EH (cell line): Measurements from ENCODE around the gene HSD17B2.
"Not testable (repeated sequence)": the region's sequence is repeated elsewhere in the genome, so short reads cannot be mapped to it uniquely, and the experiment has no call there.

Experiments
- DNase-seq: peaks from one replicate; pipeline ENCODE4 v3.0.0-alpha.2; 2015; ENCODE audit warnings: low read depth

HSD17B2 gene

GRCh38 chr16:82034981-82035612 is at the start of gene HSD17B2:
Gene HSD17B2, plus strand, starts transcription at chr16:82035253. Its CDS starts 172 bp downstream, at chr16:82035425.
- DNase-seq: peak; percentile 32

- DNase-seq: no peak
Measured at GRCh38 chr16:81987121-81987520, 47.9 kb upstream of the HSD17B2 start.

GRCh38 chr16:81987706-81988105 is 47.3 kb upstream of the HSD17B2 start:
- no peak for DNase-seq

- no peak for DNase-seq
Measured at GRCh38 chr16:81992859-81993258, 42.2 kb upstream of the HSD17B2 start.

GRCh38 chr16:81994485-81994884 is 40.6 kb upstream of the HSD17B2 start:
- no peak for DNase-seq

GRCh38 chr16:81995651-81996050 is 39.4 kb upstream of the HSD17B2 start:
- DNase-seq: peak; percentile 42

- peak; percentile 70 for DNase-seq
Measured at GRCh38 chr16:81996664-81997509, 38.2 kb upstream of the HSD17B2 start.

GRCh38 chr16:81997738-81998137 is 37.3 kb upstream of the HSD17B2 start:
- peak; percentile 87 for DNase-seq

- DNase-seq: no peak
Measured at GRCh38 chr16:82002831-82003230, 32.2 kb upstream of the HSD17B2 start.

- no peak for DNase-seq
Measured at GRCh38 chr16:82004601-82005000, 30.5 kb upstream of the HSD17B2 start.

- peak; percentile 71 for DNase-seq
Measured at GRCh38 chr16:82005027-82005830, 29.8 kb upstream of the HSD17B2 start.

- no peak for DNase-seq
Measured at GRCh38 chr16:82006036-82006435, 29.0 kb upstream of the HSD17B2 start.

- DNase-seq: no peak
Measured at GRCh38 chr16:82007189-82007588, 27.9 kb upstream of the HSD17B2 start.

GRCh38 chr16:82008957-82009592 is 26.0 kb upstream of the HSD17B2 start:
- no peak for DNase-seq

- not testable (repeated sequence) for DNase-seq
Measured at GRCh38 chr16:82009789-82010188, 25.3 kb upstream of the HSD17B2 start.

- DNase-seq: no peak
Measured at GRCh38 chr16:82010649-82011048, 24.4 kb upstream of the HSD17B2 start.

- DNase-seq: no peak
Measured at GRCh38 chr16:82011199-82011641, 23.8 kb upstream of the HSD17B2 start, which contains the start of gene SDR42E1. Gene SDR42E1, minus strand, starts transcription at chr16:82011470. Its CDS starts 10,612 bp downstream, at chr16:82000858.

- no peak for DNase-seq
Measured at GRCh38 chr16:82013139-82013538, 21.9 kb upstream of the HSD17B2 start.

- DNase-seq: peak; percentile 57
Measured at GRCh38 chr16:82016263-82016662, 18.8 kb upstream of the HSD17B2 start.

- peak; percentile 75 for DNase-seq
Measured at GRCh38 chr16:82016964-82017363, 18.1 kb upstream of the HSD17B2 start.

GRCh38 chr16:82017911-82018568 is 17.0 kb upstream of the HSD17B2 start:
- no peak for DNase-seq
